Cardiac muscle cell (in vitro differentiated cells and primary cell): Measurements from ENCODE around the gene CD74. TPM values are rescaled to one million over a fixed set of nuclear protein-coding genes. Genes with fewer than 3 reads are reported as not detected.

Experiments
- DNase-seq, 2 donors: peaks; one replicate each; pipeline versions ENCODE4 v3.0.0 to v3.0.0-alpha.2; 2010 to 2017; ENCODE audit warnings: low read depth in 1 of 2, low spot score in 1 of 2
- H3K27ac ChIP-seq: fragments of 200-600 bp; sonication (generic); 2 replicates; pipeline ENCODE4 v1.5.1; 2016
- H3K27me3 ChIP-seq: fragments of 200-600 bp; sonication (generic); 2 replicates; pipeline ENCODE4 v1.6.0; 2016; ENCODE audit warnings: control low read depth
- H3K36me3 ChIP-seq: fragments of 200-600 bp; sonication (generic); 2 replicates; pipeline ENCODE4 v1.5.1; 2016; ENCODE audit warnings: control low read depth
- H3K4me1 ChIP-seq: fragments of 200-600 bp; sonication (generic); 2 replicates; pipeline ENCODE4 v1.8.1; 2017; ENCODE audit warnings: low read depth, mild to moderate bottlenecking, mixed run types
- H3K4me3 ChIP-seq: fragments of 200-600 bp; sonication (generic); 2 replicates; pipeline ENCODE4 v1.5.1; 2016; ENCODE audit warnings: mild to moderate bottlenecking
- H3K9me3 ChIP-seq: fragments of 200-600 bp; sonication (generic); 2 replicates; pipeline ENCODE4 v1.5.1; 2017; ENCODE audit warnings: low read depth, mild to moderate bottlenecking, control low read depth
- CTCF ChIP-seq: IDR thresholded peaks from 2 replicates; pipeline ENCODE4 v1.5.1; 2012; ENCODE audit warnings: low read depth, mild to moderate bottlenecking, low read length
- polyA plus RNA-seq: library from polyadenylated mRNA; unstranded; fragments of >200 nt; fragmentation: Nextera tagmentation; extraction: Ambion mirVana; gene quantifications from 2 replicates; pipeline ENCODE4 v1.2.1, GENCODE V29; 2016
- total RNA-seq: library from RNA; depleted of rRNA; stranded (reverse); fragments of >200 nt; gene quantifications from 2 replicates; pipeline ENCODE4 v1.2.3, GENCODE V29; 2016

The CD74 gene
- total and polyA plus RNA-seq, 2 experiments from 2014 or later: 11.7 to 16.3 TPM

GRCh38 chr5:150394131-150394530 is 18.6 kb downstream of the CD74 start:
- no peaks in the 10 kb centered on the region for H3K27me3 ChIP-seq
- H3K4me3 ChIP-seq: no peak overlapping the region
- DNase-seq: no peak
- H3K36me3 ChIP-seq: peaks cover 31% of the 10 kb centered on the region
- peaks cover 9% of the 10 kb centered on the region for H3K4me1 ChIP-seq
- H3K9me3 ChIP-seq: no peaks in the 10 kb centered on the region
- TF ChIP-seq CTCF: no peak
- no peak overlapping the region for H3K27ac ChIP-seq

DNA sequence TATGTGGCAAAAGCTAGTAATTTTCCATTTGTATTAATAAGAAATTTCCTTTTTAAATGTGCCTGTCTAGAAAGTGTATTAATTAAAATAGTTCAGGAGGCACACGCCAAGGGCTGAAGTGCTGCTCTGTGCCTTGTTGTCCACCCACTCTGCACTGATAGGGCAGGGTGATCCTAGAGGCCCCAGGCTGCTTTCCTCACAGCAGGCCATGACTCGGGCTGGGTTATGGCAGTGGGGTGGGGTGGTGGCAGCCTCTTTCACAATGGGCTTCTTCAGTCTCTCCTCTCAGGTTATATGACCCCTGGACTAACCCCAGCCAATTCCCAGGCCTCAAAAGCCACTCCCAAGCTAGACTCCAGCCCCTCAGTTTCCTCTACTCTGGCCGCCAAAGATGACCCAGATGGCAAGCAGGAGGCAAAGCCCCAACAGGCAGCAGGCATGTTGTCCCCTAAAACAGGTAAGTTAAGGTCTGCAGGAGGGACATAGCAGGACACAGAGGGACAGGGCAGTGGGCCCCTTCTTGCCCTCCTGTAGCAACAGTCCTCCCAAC is 19.5 kb downstream of the CD74 start:
- H3K27me3 ChIP-seq: no peaks in the 10 kb centered on the region
- no peaks in the 10 kb centered on the region for H3K9me3 ChIP-seq
- peaks cover 28% of the 10 kb centered on the region for H3K36me3 ChIP-seq

DNA sequence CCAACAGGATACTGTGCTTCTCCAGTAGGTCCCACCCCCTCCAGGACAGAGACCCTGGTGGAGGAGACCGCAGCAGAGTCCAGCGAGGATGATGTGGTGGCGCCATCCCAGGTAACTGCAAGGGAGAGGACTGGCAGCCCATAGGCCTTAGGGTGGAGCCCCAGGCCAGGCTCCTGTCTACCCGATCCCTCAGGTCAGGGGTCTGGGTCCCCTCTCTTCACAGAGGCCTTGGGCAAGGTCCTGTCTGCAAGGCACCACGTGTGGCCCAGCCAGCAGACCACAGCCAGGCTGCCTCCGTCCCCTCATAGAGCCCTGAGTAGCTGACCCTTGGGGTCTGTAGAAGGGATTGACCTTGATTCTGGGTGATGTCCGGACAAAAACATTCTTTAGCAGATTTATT is 20.0 kb downstream of the CD74 start:
- no peak overlapping the region for H3K4me3 ChIP-seq
- H3K27me3 ChIP-seq: no peaks in the 10 kb centered on the region
- no peaks in the 10 kb centered on the region for H3K9me3 ChIP-seq
- H3K27ac ChIP-seq: no peak overlapping the region
- DNase-seq: no peak
- H3K4me1 ChIP-seq: peaks cover 10% of the 10 kb centered on the region
- no peak for TF ChIP-seq CTCF
- H3K36me3 ChIP-seq: peaks cover 28% of the 10 kb centered on the region

More for the DNA sequence above, 19.5 kb downstream of the CD74 start:
- Histone ChIP-seq H3K27ac (no peak overlapping the region), H3K4me1 (peaks cover 10% of the 10 kb centered on the region), H3K4me3 (no peak overlapping the region)
- no peak for TF ChIP-seq CTCF
- no peak for DNase-seq

- Histone ChIP-seq H3K9me3 (no peaks in the 10 kb centered on the region), H3K27ac (no peak overlapping the region), H3K27me3 (no peaks in the 10 kb centered on the region), H3K4me1 (peaks cover 10% of the 10 kb centered on the region), H3K36me3 (peaks cover 32% of the 10 kb centered on the region), H3K4me3 (no peak overlapping the region)
- no peak for DNase-seq
- TF ChIP-seq CTCF: no peak
Measured at GRCh38 chr5:150391986-150392385, 20.7 kb downstream of the CD74 start.

DNA sequence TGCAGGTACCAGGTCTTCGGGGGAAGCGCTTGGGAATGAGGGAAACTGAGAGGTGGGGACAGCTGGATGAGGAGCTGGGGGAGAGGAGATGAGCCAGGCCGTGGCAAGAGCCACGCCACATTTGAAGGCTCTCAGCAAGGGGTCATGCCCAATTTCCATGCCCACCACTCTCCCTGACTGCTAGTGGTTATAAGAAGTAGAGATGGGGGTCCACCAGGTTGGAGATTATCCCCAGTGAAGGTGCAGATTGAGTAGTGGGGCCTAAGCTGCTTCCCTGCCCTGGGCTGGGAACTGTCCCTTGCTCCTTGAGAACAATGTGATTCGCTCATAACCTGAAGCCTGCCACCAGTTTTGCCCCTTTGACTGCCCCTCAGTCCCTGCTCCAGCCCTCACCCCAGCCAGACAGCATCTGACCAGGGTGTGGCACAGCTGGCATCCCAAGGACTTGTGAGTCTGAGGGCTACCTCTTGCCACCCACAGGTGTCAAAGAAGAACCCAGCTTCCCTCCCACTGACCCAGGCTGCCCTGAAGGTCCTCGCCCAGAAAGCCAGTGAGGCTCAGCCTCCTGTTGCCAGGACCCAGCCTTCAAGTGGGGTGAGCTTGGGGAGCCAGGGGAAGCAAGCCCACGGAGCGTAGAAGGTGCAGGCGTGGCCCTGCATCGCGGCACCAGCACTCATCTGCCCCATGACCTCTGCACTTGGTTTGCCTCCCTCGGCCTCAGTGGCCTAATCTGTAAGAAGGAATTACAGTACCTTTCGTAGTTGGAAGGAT is 21.5 kb downstream of the CD74 start:
- Histone ChIP-seq H3K36me3 (peaks cover 29% of the 10 kb centered on the region), H3K9me3 (no peaks in the 10 kb centered on the region), H3K4me1 (peaks cover 10% of the 10 kb centered on the region), H3K27ac (no peak overlapping the region), H3K4me3 (no peak overlapping the region), H3K27me3 (no peaks in the 10 kb centered on the region)
- TF ChIP-seq CTCF: no peak
- DNase-seq: no peak
